ENCODE results near the gene PRRG4.

- no peak for TF ChIP-seq CTCF (conservative IDR thresholded peaks at IDR 0.05 in 1 of 2, IDR thresholded peaks at IDR 0.05 in 1 of 2; ENCODE audit: low read depth in 1 of 2, low read length in 2 of 2)
- no peak for TF ChIP-seq EZH2 (IDR thresholded peaks at IDR 0.05; ENCODE audit: low read length, missing control alignments)
Measured at GRCh38 chr11:32894921-32895320, 65.2 kb downstream of the PRRG4 start.

Measured in fibroblast of lung (primary cell).